Cardiac ventricle fibroblast (primary cell): Measurements from ENCODE around the gene SHROOM3. TPM values are rescaled to one million over a fixed set of nuclear protein-coding genes. Genes with fewer than 3 reads are reported as not detected.

ENCODE experiments used
- total RNA-seq: library from RNA; depleted of rRNA; stranded (reverse); fragments of >200 nt; gene quantifications from 2 replicates; pipeline ENCODE4 v1.2.3, GENCODE V29; 2015

Gene SHROOM3
- 1.6 and 2.1 TPM in 2 replicates for total RNA-seq

DNA sequence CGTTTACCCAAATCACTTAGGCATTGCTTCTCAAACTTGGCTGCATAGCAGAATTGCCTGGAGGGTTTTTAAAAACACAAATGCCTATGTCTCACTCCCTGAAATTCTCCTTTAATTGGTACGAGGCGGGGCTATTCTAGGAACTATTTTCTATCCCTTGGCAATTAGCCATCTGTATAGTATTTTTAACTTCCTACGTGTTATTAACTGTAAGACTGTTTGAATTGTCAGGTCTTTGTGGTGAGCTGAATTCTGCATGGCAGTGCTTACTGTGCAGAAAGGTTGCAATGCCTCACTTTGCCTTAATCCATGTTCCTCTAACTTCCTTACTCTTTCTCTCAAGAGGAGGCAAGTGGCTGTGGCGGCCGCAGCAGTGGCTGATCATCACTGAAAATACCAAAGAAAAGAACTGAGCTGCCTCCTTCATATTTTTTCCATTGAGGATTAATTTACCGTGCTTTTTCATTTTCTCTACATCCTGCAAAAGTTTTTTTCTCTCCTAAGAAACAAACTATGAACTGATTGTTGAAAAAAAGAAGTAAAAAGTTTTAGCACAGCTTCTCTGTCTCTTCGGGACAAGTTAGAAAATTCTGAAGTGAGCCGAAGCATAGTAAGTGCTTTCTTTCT is at the start of gene SHROOM3:
Gene SHROOM3 (plus strand): TSS at position 329 of the 627 bp plus-strand sequence. CDS start 824 bp downstream, outside the sequence.

DNA sequence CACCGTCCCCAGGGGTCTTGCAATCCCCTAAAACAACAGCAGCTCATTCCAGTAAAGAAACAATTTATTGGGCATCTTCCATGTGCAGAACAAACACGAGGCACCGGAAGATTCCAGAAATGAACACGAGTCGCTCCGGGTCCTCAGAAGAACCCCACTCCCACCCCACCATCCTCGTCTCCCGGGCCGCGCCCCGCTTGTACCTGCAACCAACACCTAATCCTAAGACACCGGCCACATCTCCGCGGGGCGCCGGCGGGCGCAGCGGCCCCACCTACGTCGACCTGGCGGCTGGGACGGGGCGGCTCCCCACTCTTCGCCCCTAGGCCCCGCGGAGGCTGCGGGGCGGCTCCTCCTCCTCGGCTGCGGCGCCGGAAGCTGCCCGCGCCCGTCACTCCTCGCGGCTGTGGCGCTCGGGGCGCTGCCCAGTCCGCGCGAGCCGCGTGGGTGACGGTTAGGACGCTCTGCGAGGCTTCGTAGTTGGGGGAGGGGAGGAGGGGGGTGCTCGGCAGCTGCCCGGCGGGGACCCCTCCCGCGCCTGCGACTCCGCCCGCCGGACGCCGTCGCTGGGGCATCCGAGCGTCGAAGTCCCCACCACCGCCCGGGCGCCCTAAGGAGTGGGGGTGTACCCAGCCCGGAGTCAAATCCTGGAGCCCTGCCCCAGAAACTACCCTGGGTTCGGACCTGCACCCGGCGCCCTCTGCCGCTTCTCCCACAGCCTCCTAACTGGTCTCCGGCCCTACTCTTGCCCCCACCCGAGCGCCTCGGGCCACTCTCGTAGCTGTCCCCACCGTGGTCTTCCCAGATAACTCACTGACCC is 14.1 kb upstream of the SHROOM3 start, which contains the start of gene CCDC158:
Gene CCDC158 (minus strand): TSS at position 380 of the 820 bp plus-strand sequence. CDS start 17,934 bp downstream, outside the sequence.

Other genes with a start within 250 kb of the SHROOM3 start
- gene SCARB2, start 221.4 kb upstream of the SHROOM3 start, total RNA-seq, result 194 and 240 TPM in 2 replicates
- gene FAM47E, start 183.5 kb upstream of the SHROOM3 start, total RNA-seq, result 0.44 and 0.78 TPM in 2 replicates
- 2.4 and 7.1 TPM in 2 replicates for gene STBD1, start 128.5 kb upstream of the SHROOM3 start, total RNA-seq
- gene CCDC158, start 14.1 kb upstream of the SHROOM3 start, total RNA-seq, result 0.05 and 0.06 TPM in 2 replicates